ENCODE results near the gene WDR75. TPM values are rescaled to one million over a fixed set of nuclear protein-coding genes. Genes with fewer than 3 reads are reported as not detected.

WDR75 gene
- total and polyA plus RNA-seq, 2 of the 4 experiments (the other 2 are of a cell fraction) = 21.7 to 52.2 TPM

DNA sequence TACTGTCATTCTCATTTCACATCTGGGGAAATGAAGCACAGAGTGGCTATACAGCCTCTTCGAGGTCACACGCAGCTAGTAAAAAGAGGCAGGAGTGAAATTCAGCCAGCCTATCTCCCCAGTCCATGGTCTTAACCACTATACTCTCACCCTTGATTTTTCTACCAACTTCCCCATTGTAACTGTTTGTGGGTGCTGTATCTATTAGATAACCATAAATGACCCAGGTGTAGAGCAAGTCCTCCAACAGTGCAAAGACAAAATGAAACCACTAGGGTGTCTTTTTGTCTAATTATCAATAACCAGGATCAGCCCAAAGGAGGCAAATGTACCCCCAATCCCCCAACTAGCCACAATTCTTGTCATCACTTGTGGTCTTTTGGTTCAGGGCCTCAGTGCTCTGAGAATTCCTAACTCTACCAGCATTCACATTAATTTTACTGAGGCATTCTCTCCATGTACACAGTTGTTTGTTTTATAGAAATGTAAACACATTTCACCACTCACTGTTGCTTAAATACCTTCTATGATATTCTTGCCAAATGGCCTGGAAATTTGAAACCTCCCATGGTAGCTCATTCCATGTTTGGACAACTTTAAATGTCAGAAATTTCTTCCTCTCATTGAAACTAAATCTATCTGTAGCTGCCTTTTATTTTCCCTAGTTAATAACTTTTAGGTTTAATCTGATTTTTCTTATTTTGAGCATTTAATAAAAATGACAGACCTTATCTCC lies 80.6 kb downstream of the WDR75 start:
- H2BK120ac ChIP-seq (ENCODE audit: low read depth, low read length) = peak overlapping the region; percentile 38; the same call in 1 of the 2 replicates
- ChIA-PET CTCF (interaction anchor here (0.7 to 1.0 kb wide), 4 partner anchors 9 to 65 kb away, joined by 3 to 4 read pairs (median 3); no protein-coding TSS in a partner anchor), POLR2A (ENCODE audit: unreplicated experiment) (no interaction called here)
- peak overlapping the region; percentile 4; the same call in 1 of the 2 replicates for H3K4ac ChIP-seq (ENCODE audit: low read depth, low read length)
- WGBS, 2 experiments (ENCODE audit: extremely low coverage in 2 of 2, insufficient read length in 1 of 2) = no CpG with 5 or more reads among the region's 2 CpGs
- H3K9me1 ChIP-seq (ENCODE audit: insufficient read depth, low read length) = 0 out of 2 replicates have a peak, but pooled peaks cover under 1% of the 10 kb centered on the region
- in situ Hi-C loops (cut with MboI; ENCODE audit: low sequenced_read_pairs) (no loop called here), dilution Hi-C loops (cut with HindIII; ENCODE audit: low sequenced_read_pairs, unreplicated experiment) (no loop called here), intact Hi-C loops (cut with micrococcal nuclease) (no loop called here)
- no TSS peak for BruUV-seq (replicated peaks)
- H3K27me3 ChIP-seq (ENCODE audit: control insufficient read depth, insufficient read depth, low read length) = no peaks in the 10 kb centered on the region
- H3K23ac ChIP-seq (ENCODE audit: low read depth, low read length) = no peak overlapping the region
- H2AK9ac ChIP-seq (replicated peaks; ENCODE audit: low read depth, low read length, poor library complexity) = no peak overlapping the region
- H3K56ac ChIP-seq (ENCODE audit: extremely low read depth, insufficient read depth, low read length) = no peak overlapping the region
- H3K36me3 ChIP-seq (ENCODE audit: control insufficient read depth, insufficient read depth, low read length) = no peaks in the 10 kb centered on the region
- no peaks in the 10 kb centered on the region for H3K79me1 ChIP-seq (ENCODE audit: low read depth in 1 of 2, low read length in 2 of 2)
- DNase-seq = peak; percentile 56
- H3K4me3 ChIP-seq (ENCODE audit: insufficient read depth, low read depth, low read length) = no peak overlapping the region
- TF ChIP-seq CEBPB (IDR thresholded peaks at IDR 0.05; ENCODE audit: low read depth, low read length) = 0 out of 2 replicates have a peak, but pooled peaks have one; percentile 25
- TF ChIP-seq POLR2A (IDR thresholded peaks at IDR 0.05; ENCODE audit: low read depth, low read length) = no peak
- no peak for TF ChIP-seq MXI1 (IDR thresholded peaks at IDR 0.05; ENCODE audit: borderline replicate concordance, low read depth, low read length)
- TF ChIP-seq, protein P1, sequence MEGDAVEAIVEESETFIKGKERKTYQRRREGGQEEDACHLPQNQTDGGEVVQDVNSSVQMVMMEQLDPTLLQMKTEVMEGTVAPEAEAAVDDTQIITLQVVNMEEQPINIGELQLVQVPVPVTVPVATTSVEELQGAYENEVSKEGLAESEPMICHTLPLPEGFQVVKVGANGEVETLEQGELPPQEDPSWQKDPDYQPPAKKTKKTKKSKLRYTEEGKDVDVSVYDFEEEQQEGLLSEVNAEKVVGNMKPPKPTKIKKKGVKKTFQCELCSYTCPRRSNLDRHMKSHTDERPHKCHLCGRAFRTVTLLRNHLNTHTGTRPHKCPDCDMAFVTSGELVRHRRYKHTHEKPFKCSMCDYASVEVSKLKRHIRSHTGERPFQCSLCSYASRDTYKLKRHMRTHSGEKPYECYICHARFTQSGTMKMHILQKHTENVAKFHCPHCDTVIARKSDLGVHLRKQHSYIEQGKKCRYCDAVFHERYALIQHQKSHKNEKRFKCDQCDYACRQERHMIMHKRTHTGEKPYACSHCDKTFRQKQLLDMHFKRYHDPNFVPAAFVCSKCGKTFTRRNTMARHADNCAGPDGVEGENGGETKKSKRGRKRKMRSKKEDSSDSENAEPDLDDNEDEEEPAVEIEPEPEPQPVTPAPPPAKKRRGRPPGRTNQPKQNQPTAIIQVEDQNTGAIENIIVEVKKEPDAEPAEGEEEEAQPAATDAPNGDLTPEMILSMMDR (conservative IDR thresholded peaks at IDR 0.05; ENCODE audit: low read depth, low read length) = no peak
- no peak for TF ChIP-seq RFX5 (IDR thresholded peaks at IDR 0.05; ENCODE audit: low read depth, low read length)
- TF ChIP-seq USF2 (IDR thresholded peaks at IDR 0.05; ENCODE audit: low read depth, low read length) = no peak
- peak overlapping the region; percentile 60 for H2BK5ac ChIP-seq (ENCODE audit: low read depth, low read length, poor library complexity, severe bottlenecking)
- no peaks in the 10 kb centered on the region for H4K20me1 ChIP-seq (ENCODE audit: insufficient read depth, low read length)
- peak overlapping the region; percentile 51; the same call in 1 of the 2 replicates for H4K91ac ChIP-seq (ENCODE audit: insufficient read depth, low read depth, low read length)
- 0 out of 4 replicates have a peak overlapping the region, but pooled peaks of 1 of the 2 experiments have one; percentile 45 for H4K8ac ChIP-seq (ENCODE audit: low read depth in 2 of 2, low read length in 2 of 2)
- no peak overlapping the region for H3K14ac ChIP-seq (replicated peaks; ENCODE audit: low read depth, low read length)
- no peak overlapping the region for H2AFZ ChIP-seq (replicated peaks; ENCODE audit: low read length, poor library complexity)
- 0 out of 3 replicates have a peak overlapping the region, but pooled peaks have one; percentile 44 for H2BK15ac ChIP-seq (ENCODE audit: low read depth, low read length)
- peak overlapping the region; percentile 52; the same call in 1 of the 2 replicates for H4K5ac ChIP-seq (ENCODE audit: low read depth, low read length)
- H3K4me1 ChIP-seq (ENCODE audit: control insufficient read depth, insufficient read depth, low read length) = peaks cover 8% of the 10 kb centered on the region
- H3K9ac ChIP-seq (ENCODE audit: low read depth, low read length) = no peak overlapping the region
- peak overlapping the region; percentile 63 for H3K18ac ChIP-seq (ENCODE audit: low read depth, low read length)
- peaks cover 2% of the 10 kb centered on the region; the same call in 1 of the 2 replicates for H3K9me3 ChIP-seq (ENCODE audit: control insufficient read depth, insufficient read depth, low read length)
- H2BK20ac ChIP-seq (ENCODE audit: low read depth, low read length) = peak overlapping the region; percentile 57; the same call in 1 of the 2 replicates
- H2AK5ac ChIP-seq (ENCODE audit: low read depth, low read length) = no peak overlapping the region
- peak overlapping the region; percentile 55; the same call in 1 of the 2 replicates for H3K27ac ChIP-seq (ENCODE audit: insufficient read depth, low read length)
- H3K4me2 ChIP-seq (ENCODE audit: low read depth, low read length) = peak overlapping the region; percentile 61
- ATAC-seq (ENCODE audit: low read depth) = peak; percentile 77

All from IMR-90 (cell line).